ENCODE results near the gene LY6G6C.

Gene LY6G6C

GRCh38 chr6:31749301-31750036 lies 27.9 kb upstream of the LY6G6C start:
- no peak for DNase-seq (ENCODE audit: low read depth, low spot score)
- H3K4me3 ChIP-seq (ENCODE audit: low read length) = no peak overlapping the region

- DNase-seq (ENCODE audit: low read depth, low spot score) = no peak
- no peak overlapping the region for H3K4me3 ChIP-seq (ENCODE audit: low read length)
These were observed 22.9 kb upstream of the LY6G6C start for GRCh38 chr6:31744422-31744821.

GRCh38 chr6:31742894-31743293 lies 21.3 kb upstream of the LY6G6C start:
- no peak for DNase-seq (ENCODE audit: low read depth, low spot score)
- no peak overlapping the region for H3K4me3 ChIP-seq (ENCODE audit: low read length)

- no peak overlapping the region for H3K4me3 ChIP-seq (ENCODE audit: low read length)
- DNase-seq (ENCODE audit: low read depth, low spot score) = no peak
These were observed 20.3 kb upstream of the LY6G6C start for GRCh38 chr6:31741815-31742214.

- DNase-seq (ENCODE audit: low read depth, low spot score) = no peak
- peak overlapping the region; percentile 98 for H3K4me3 ChIP-seq (ENCODE audit: low read length)
These were observed 19.1 kb upstream of the LY6G6C start for GRCh38 chr6:31740397-31741223.

GRCh38 chr6:31739639-31740396 lies 18.3 kb upstream of the LY6G6C start, which contains the start of gene MSH5:
TSS of gene MSH5 (plus strand) at chr6:31740005. CDS start at chr6:31740467, 462 bp downstream.
- peak; percentile 99 for DNase-seq (ENCODE audit: low read depth, low spot score)
- peak within 1 kb of the TSS; percentile 98 for H3K4me3 ChIP-seq (ENCODE audit: low read length)

GRCh38 chr6:31737991-31738979 lies 16.7 kb upstream of the LY6G6C start:
- H3K4me3 ChIP-seq (ENCODE audit: low read length) = peak overlapping the region; percentile 98
- peak; percentile 98 for DNase-seq (ENCODE audit: low read depth, low spot score)

- peak overlapping the region; percentile 98 for H3K4me3 ChIP-seq (ENCODE audit: low read length)
These were observed 15.9 kb upstream of the LY6G6C start for GRCh38 chr6:31737315-31737990.

GRCh38 chr6:31736768-31737314 lies 15.3 kb upstream of the LY6G6C start:
- peak overlapping the region; percentile 98 for H3K4me3 ChIP-seq (ENCODE audit: low read length)
- DNase-seq (ENCODE audit: low read depth, low spot score) = no peak

More at GRCh38 chr6:31737315-31737990, 15.9 kb upstream of the LY6G6C start:
- DNase-seq (ENCODE audit: low read depth, low spot score) = peak; percentile 67

- DNase-seq (ENCODE audit: low read depth, low spot score) = peak; percentile 73
- H3K4me3 ChIP-seq (ENCODE audit: low read length) = peak within 1 kb of the TSS; percentile 98
These were observed 14.6 kb upstream of the LY6G6C start, which contains the start of gene CLIC1 for GRCh38 chr6:31736021-31736767. TSS of gene CLIC1 (minus strand) at chr6:31736530. CDS start at chr6:31736300, 230 bp downstream.

- peak overlapping the region; percentile 98 for H3K4me3 ChIP-seq (ENCODE audit: low read length)
- peak; percentile 53 for DNase-seq (ENCODE audit: low read depth, low spot score)
These were observed 13.4 kb upstream of the LY6G6C start for GRCh38 chr6:31734821-31735406.

- H3K4me3 ChIP-seq (ENCODE audit: low read length) = peak overlapping the region; percentile 98
- DNase-seq (ENCODE audit: low read depth, low spot score) = no peak
These were observed 12.8 kb upstream of the LY6G6C start for GRCh38 chr6:31734247-31734820.

- no peak overlapping the region for H3K4me3 ChIP-seq (ENCODE audit: low read length)
- no peak for DNase-seq (ENCODE audit: low read depth, low spot score)
These were observed 12.2 kb upstream of the LY6G6C start for GRCh38 chr6:31733734-31734133.

GRCh38 chr6:31732029-31732428 lies 10.5 kb upstream of the LY6G6C start:
- no peak for DNase-seq (ENCODE audit: low read depth, low spot score)
- no peak overlapping the region for H3K4me3 ChIP-seq (ENCODE audit: low read length)

GRCh38 chr6:31730631-31731086 lies 9.1 kb upstream of the LY6G6C start:
- DNase-seq (ENCODE audit: low read depth, low spot score) = no peak
- H3K4me3 ChIP-seq (ENCODE audit: low read length) = no peak overlapping the region
